Measurements from ENCODE around the gene TCF3.

TCF3 gene

GRCh38 chr19:1609103-1609396 lies 43.4 kb downstream of the TCF3 start:
- DNase-seq = no peak

- no peak for DNase-seq
Observed at GRCh38 chr19:1608359-1609102, 43.9 kb downstream of the TCF3 start.

GRCh38 chr19:1606138-1606651 lies 46.2 kb downstream of the TCF3 start:
- DNase-seq = peak; percentile 24

GRCh38 chr19:1605236-1606137 lies 46.9 kb downstream of the TCF3 start, which contains the start of gene UQCR11:
TSS of gene UQCR11 (minus strand) at chr19:1605462. CDS start at chr19:1605409, 53 bp downstream.
- peak; percentile 96 for DNase-seq

- no peak for DNase-seq
Observed at GRCh38 chr19:1602091-1602707, 50.2 kb downstream of the TCF3 start.

GRCh38 chr19:1601613-1602064 lies 50.8 kb downstream of the TCF3 start:
- DNase-seq = peak; percentile 25

- DNase-seq = no peak
Observed at GRCh38 chr19:1599460-1599846, 53.0 kb downstream of the TCF3 start.

GRCh38 chr19:1598777-1599459 lies 53.5 kb downstream of the TCF3 start:
- DNase-seq = no peak

GRCh38 chr19:1593501-1593772 lies 59.0 kb downstream of the TCF3 start:
- DNase-seq = no peak

GRCh38 chr19:1592755-1593500 lies 59.5 kb downstream of the TCF3 start, which contains the start of gene MBD3:
TSS of gene MBD3 (minus strand) at chr19:1592865. CDS start at chr19:1592631, 234 bp downstream.
- peak; percentile 99 for DNase-seq

- DNase-seq = peak; percentile 97
Observed at GRCh38 chr19:1592024-1592754, 60.2 kb downstream of the TCF3 start.

GRCh38 chr19:1591421-1592023 lies 60.9 kb downstream of the TCF3 start:
- DNase-seq = no peak

- DNase-seq = no peak
Observed at GRCh38 chr19:1590641-1591397, 61.6 kb downstream of the TCF3 start.

- no peak for DNase-seq
Observed at GRCh38 chr19:1587872-1588271, 64.5 kb downstream of the TCF3 start.

GRCh38 chr19:1585243-1585580 lies 67.2 kb downstream of the TCF3 start:
- DNase-seq = no peak

- DNase-seq = no peak
Observed at GRCh38 chr19:1584500-1585242, 67.7 kb downstream of the TCF3 start.

GRCh38 chr19:1582201-1582600 lies 70.2 kb downstream of the TCF3 start:
- DNase-seq = no peak

GRCh38 chr19:1580957-1581356 lies 71.5 kb downstream of the TCF3 start:
- no peak for DNase-seq

- no peak for DNase-seq
Observed at GRCh38 chr19:1580382-1580781, 72.0 kb downstream of the TCF3 start.

- no peak for DNase-seq
Observed at GRCh38 chr19:1579222-1579621, 73.2 kb downstream of the TCF3 start.
